Measurements from ENCODE around the gene TBCCD1.

Gene TBCCD1, protein sequence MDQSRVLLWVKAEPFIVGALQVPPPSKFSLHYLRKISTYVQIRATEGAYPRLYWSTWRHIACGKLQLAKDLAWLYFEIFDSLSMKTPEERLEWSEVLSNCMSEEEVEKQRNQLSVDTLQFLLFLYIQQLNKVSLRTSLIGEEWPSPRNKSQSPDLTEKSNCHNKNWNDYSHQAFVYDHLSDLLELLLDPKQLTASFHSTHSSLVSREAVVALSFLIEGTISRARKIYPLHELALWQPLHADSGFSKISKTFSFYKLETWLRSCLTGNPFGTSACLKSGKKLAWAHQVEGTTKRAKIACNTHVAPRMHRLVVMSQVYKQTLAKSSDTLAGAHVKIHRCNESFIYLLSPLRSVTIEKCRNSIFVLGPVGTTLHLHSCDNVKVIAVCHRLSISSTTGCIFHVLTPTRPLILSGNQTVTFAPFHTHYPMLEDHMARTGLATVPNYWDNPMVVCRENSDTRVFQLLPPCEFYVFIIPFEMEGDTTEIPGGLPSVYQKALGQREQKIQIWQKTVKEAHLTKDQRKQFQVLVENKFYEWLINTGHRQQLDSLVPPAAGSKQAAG

DNA sequence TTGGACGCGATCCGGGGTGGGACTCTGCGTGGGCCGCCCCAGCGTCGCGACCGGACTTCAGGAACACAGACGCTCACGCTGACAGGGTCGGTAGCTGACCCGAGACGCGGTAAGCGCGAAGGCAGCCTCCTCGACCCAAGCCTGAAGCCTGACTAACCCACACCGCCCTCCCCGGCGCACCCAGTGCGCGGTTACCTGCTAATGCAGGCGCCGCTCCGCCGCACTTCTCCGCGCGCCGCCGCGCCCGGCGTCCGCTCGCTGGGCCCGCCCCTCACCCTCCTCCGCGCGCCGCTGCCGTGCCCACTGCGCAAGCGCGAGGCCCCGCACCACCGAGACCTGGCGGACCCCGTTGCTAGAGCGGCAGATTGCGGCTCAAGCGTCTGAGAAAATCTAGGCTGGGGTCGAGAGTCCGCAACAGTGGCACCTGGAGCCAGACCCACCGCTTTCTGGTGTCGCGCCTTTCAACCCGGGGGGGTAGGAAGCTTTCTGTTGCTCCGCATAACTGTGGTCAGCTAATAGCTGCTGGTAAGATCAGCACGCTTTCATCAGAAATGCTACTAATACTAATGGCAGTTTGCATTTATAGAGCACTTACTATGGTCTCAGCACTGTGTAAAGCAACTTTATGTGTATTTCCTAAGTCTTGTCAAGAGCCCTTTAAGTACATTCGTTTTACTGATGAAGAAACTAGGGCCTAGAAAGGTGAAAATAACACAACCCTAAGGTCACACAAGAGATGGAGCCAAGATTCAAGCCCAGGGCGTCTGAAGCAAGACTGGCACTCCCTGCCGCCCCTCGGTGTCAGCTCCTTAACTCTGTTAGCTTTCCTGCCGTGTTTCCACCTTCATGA, at the start of gene TBCCD1:
Gene TBCCD1, minus strand, starts transcription at position 268 of the 850 bp plus-strand sequence. CDS start 3,010 bp downstream, outside the sequence.
- peak within 1 kb of the TSS; percentile 93 for H3K27ac ChIP-seq
- TF ChIP-seq ZFX (IDR thresholded peaks at IDR 0.05), result peak; percentile 4; the same call in 1 of the 2 replicates
- TF ChIP-seq, protein P1, sequence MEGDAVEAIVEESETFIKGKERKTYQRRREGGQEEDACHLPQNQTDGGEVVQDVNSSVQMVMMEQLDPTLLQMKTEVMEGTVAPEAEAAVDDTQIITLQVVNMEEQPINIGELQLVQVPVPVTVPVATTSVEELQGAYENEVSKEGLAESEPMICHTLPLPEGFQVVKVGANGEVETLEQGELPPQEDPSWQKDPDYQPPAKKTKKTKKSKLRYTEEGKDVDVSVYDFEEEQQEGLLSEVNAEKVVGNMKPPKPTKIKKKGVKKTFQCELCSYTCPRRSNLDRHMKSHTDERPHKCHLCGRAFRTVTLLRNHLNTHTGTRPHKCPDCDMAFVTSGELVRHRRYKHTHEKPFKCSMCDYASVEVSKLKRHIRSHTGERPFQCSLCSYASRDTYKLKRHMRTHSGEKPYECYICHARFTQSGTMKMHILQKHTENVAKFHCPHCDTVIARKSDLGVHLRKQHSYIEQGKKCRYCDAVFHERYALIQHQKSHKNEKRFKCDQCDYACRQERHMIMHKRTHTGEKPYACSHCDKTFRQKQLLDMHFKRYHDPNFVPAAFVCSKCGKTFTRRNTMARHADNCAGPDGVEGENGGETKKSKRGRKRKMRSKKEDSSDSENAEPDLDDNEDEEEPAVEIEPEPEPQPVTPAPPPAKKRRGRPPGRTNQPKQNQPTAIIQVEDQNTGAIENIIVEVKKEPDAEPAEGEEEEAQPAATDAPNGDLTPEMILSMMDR (conservative IDR thresholded peaks at IDR 0.05), result no peak

DNA sequence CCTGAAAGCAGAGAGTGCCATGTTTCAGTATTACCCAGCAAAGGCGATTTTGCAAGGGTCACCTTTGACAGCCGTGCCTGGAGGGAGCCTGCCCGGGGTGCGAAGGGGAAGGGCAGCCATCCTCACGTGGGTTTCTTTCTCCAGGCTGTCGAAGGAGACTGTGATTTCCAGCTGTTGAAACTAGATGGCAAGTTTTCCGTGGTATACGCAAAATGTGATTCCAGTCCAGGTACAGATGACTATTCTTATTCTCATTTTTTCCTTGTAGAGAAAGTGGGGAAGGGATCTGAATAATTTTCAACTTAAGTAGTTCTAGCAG, 49.1 kb upstream of the TBCCD1 start:
- peak overlapping the region; percentile 31; the same call in 1 of the 2 replicates for H3K27ac ChIP-seq
- TF ChIP-seq ZFX (IDR thresholded peaks at IDR 0.05), result no peak
- TF ChIP-seq, protein P1 (conservative IDR thresholded peaks at IDR 0.05), result no peak

DNA sequence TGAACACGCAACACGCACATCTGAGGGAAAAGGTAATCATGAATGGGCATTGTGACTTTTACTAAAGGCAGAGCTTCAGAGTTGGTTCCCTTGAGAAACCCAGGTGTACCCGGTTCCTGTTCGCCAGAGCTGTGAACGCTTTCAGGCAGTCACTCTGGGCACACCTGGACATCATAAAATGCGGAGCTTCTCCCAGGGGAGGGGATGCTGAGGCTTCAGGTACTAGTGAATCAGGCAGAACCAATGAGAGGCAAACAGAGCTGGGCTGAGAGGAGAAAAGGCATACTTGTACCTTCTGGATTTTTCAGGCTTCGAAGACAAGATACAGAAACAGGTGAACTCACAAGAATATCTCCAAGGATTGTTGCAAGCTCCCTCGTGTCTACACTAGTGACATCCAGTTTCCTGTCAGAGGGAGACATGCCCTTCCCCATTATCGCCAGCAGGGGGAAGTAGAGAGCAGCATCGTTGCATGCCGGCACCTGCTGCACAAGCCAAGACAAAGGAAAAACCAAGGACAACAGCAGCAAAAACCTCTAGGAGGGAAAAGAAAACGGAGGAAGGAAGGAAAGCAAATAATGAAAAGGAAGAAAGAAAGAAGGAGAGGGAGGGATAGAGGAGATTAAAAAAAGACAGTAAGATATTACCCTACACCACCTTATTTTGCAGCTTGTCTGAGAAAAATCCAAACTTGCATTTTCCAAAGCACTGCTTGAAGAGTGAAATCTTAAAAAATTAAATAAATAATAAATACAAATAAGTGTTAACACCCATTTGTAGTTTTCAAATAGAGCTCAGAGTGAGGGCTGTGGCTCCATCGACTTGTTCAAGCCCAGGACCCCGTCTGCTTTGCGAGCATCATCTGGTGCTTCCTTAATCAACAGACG, 47.7 kb upstream of the TBCCD1 start:
- H3K27ac ChIP-seq, result no peak overlapping the region

DNA sequence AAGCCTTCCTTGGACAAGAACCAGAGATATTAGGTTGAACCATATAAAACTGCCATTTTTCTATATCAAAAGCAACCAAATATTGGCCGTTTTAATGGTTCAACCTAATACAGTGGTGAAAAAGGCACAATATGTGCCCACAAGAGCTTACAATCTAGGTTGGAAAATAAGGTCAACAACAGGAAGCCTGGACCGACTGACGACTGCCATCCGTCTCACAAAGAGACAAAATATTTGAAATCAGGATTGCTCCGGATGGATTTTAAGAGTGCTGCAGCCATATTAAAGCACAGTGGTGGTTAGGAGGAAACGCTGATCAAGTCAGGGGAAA, 47.1 kb upstream of the TBCCD1 start:
- TF ChIP-seq, protein P1 (conservative IDR thresholded peaks at IDR 0.05), result no peak
- no peak for TF ChIP-seq ZFX (IDR thresholded peaks at IDR 0.05)
- no peak overlapping the region for H3K27ac ChIP-seq

More for the DNA sequence above, 47.7 kb upstream of the TBCCD1 start:
- TF ChIP-seq, protein P1 (conservative IDR thresholded peaks at IDR 0.05), result peak; percentile 100
- no peak for TF ChIP-seq ZFX (IDR thresholded peaks at IDR 0.05)

DNA sequence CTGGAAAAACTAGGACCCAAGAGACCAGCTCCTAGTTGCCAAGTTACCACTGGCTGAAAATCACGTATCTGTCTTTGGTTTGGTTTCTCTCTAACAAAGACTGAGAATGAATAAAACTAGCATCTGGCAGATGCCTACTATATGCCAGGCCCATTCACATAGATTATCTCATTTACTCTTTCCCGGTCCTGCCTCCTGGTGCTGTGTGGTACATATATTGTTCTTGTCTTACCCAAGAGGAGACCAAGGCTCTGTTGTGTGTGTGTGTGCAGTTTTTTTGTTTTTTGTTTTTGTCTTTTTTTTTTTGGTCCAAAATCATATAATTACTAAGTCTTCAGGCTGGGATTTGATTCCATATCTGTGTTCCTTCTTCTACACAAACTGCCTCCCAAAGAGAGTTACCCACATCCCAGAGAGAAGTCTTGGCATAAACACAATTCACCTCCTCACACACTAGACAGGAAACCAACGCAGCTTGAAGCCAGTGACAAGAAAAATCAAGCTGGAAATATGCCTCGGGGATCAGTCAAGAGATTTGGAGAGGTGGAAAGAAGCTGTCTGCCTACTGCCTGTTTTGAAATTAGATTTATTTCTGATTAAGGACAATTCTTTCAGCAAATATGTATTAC, 46.6 kb upstream of the TBCCD1 start:
- H3K27ac ChIP-seq, result no peak overlapping the region
- TF ChIP-seq, protein P1 (conservative IDR thresholded peaks at IDR 0.05), result no peak
- TF ChIP-seq ZFX (IDR thresholded peaks at IDR 0.05), result no peak

DNA sequence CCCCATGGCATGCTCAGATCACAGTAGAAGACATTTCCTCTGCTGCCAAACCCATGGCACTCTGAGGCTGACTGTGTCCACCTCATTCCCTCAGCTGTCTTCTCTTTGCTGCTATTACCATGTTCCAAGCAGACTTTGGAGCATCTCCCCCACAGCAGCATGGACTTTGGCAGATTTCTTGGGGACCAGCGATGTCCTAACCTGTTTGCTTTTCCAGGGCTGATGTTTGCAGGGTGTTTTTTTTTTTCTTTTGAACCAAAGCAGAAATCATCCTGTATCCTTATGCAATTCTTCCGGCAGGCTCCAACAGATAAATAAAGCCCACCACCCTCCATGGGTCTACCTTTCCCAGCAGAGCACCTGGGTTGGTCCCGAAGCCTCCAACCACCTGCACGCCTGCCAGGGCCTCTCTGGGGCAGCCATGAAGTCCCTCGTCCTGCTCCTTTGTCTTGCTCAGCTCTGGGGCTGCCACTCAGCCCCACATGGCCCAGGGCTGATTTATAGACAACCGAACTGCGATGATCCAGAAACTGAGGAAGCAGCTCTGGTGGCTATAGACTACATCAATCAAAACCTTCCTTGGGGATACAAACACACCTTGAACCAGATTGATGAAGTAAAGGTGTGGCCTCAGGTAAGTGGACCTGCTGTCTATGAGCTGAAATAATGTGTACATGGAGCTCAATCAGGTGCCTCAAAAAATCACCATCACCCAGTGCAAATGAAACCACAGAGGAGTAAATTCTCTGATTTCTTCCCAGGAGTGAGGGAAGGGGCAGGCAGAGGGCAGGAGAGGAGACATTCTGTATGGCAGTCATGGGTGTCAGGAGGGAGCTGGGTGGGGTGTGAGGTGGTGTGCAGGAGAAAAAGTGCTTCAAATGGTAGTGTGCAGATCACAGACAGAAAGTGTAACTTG, 45.8 kb upstream of the TBCCD1 start, which contains the start of gene AHSG:
Gene AHSG, plus strand, starts transcription at position 340 of the 916 bp plus-strand sequence. Its CDS starts 82 bp downstream, at position 422.
- H3K27ac ChIP-seq, result no peak within 1 kb of the TSS

More for the DNA sequence above, 45.8 kb upstream of the TBCCD1 start, which contains the start of gene AHSG:
- TF ChIP-seq ZFX (IDR thresholded peaks at IDR 0.05), result no peak
- TF ChIP-seq, protein P1 (conservative IDR thresholded peaks at IDR 0.05), result no peak

Data from C4-2B (cell line).